PC-3 (cell line): ENCODE data around the gene CCNJL. TPM values are rescaled to one million over a fixed set of nuclear protein-coding genes. Genes with fewer than 3 reads are reported as not detected.

Experiments
- ATAC-seq: fragments of 200-7000 bp; cut with Tn5 transposase; 2 replicates; pipeline ENCODE4 v1.9.1; 2020; ENCODE audit warnings: mild to moderate bottlenecking, moderate library complexity
- BruUV-seq: library from RNA; stranded (reverse); fragments of 400-500 nt; replicated peaks from 2 replicates; lab custom pipeline; 2021; lab: Mats Ljungman, UMichigan
- CTCF ChIA-PET: fragments of 300-600 bp; sonication (Branson Sonifier 250); formaldehyde crosslinking; loops from one replicate; lab custom pipeline; 2022; ENCODE audit warnings: antibody characterized with exemption; lab: Charles Lee
- POLR2A ChIA-PET: fragments of 300-600 bp; sonication (Branson Sonifier 250); formaldehyde crosslinking; loops from one replicate; lab custom pipeline; 2022; ENCODE audit warnings: antibody characterized with exemption; ENCODE audit not compliant: unreplicated experiment; lab: Charles Lee
- DNase-seq: peaks from one replicate; pipeline ENCODE4 v3.0.0-alpha.2; 2015
- H2AFZ ChIP-seq: fragments of 300-600 bp; sonication (generic); 2 replicates; pipeline ENCODE4 v1.6.0; 2016; ENCODE audit warnings: antibody characterized with exemption, low read length
- H3F3A ChIP-seq: fragments of 300-600 bp; sonication (generic); one replicate; pipeline ENCODE4 v1.6.0; 2017; ENCODE audit warnings: antibody characterized with exemption, low read length, control low read depth, mild to moderate bottlenecking; ENCODE audit not compliant: unreplicated experiment
- H3K27ac ChIP-seq: fragments of 300-600 bp; sonication (generic); 2 replicates; pipeline ENCODE4 v1.5.1; 2016; ENCODE audit warnings: mild to moderate bottlenecking, low read length
- H3K27me3 ChIP-seq: fragments of 300-600 bp; sonication (generic); 2 replicates; pipeline ENCODE4 v1.6.1; 2016; ENCODE audit warnings: low read length, mixed read lengths
- H3K36me3 ChIP-seq: fragments of 300-600 bp; sonication (generic); 2 replicates; pipeline ENCODE4 v1.6.1; 2016; ENCODE audit warnings: low read depth, mixed run types, low read length, mixed read lengths
- H3K4me1 ChIP-seq: fragments of 300-600 bp; sonication (generic); 2 replicates; pipeline ENCODE4 v1.5.1; 2016; ENCODE audit warnings: low read length; ENCODE audit not compliant: insufficient read depth
- H3K4me2 ChIP-seq: fragments of 300-600 bp; sonication (generic); 2 replicates; pipeline ENCODE4 v1.6.0; 2016; ENCODE audit warnings: low read length
- H3K4me3 ChIP-seq: fragments of 300-600 bp; sonication (generic); 2 replicates; pipeline ENCODE4 v1.5.1; 2016; ENCODE audit warnings: mild to moderate bottlenecking, low read length, mixed read lengths
- H3K79me2 ChIP-seq: fragments of 300-600 bp; sonication (generic); 2 replicates; pipeline ENCODE4 v1.6.1; 2017; ENCODE audit warnings: low read length, mixed read lengths
- H3K9ac ChIP-seq: fragments of 300-600 bp; sonication (generic); 2 replicates; pipeline ENCODE4 v1.6.0; 2016; ENCODE audit warnings: mild to moderate bottlenecking, low read length
- H3K9me2 ChIP-seq: fragments of 300-600 bp; sonication (generic); replicated peaks from 2 replicates; pipeline ENCODE4 v1.6.1; 2016; ENCODE audit warnings: mixed run types, low read length, mixed read lengths
- H3K9me3 ChIP-seq: fragments of 300-600 bp; sonication (generic); 2 replicates; pipeline ENCODE4 v1.6.1; 2016; ENCODE audit warnings: low read length, mixed read lengths
- H4K20me1 ChIP-seq: fragments of 300-600 bp; sonication (generic); 2 replicates; pipeline ENCODE4 v1.6.1; 2016; ENCODE audit warnings: low read length, mixed read lengths
- CTCF ChIP-seq: fragments of 300-600 bp; sonication (generic); conservative IDR thresholded peaks from 2 replicates; pipeline ENCODE4 v1.5.1; 2017; ENCODE audit warnings: antibody characterized with exemption, low read depth, mild to moderate bottlenecking, low read length
- EZH2 ChIP-seq: fragments of 300-600 bp; sonication (generic); IDR thresholded peaks from one replicate; pipeline ENCODE4 v1.6.1; 2017; ENCODE audit warnings: antibody characterized with exemption, mild to moderate bottlenecking, low read length; ENCODE audit not compliant: unreplicated experiment
- EZH2phosphoT487 ChIP-seq: fragments of 300-600 bp; sonication (generic); IDR thresholded peaks from 2 replicates; pipeline ENCODE4 v1.6.1; 2018; ENCODE audit warnings: mild to moderate bottlenecking, antibody characterized with exemption, low read length, borderline replicate concordance
- intact Hi-C: fragments of 100-400 bp; cut with micrococcal nuclease; formaldehyde crosslinking; loops from 2 replicates; pipeline ENCODE4 v1.9.0; 2023
- total RNA-seq: library from RNA; depleted of rRNA; stranded (reverse); fragments of >200 nt; gene quantifications from 2 replicates; pipeline ENCODE4 v1.2.3, GENCODE V29; 2014

Gene CCNJL
- total RNA-seq, 1 experiment from 2014 or later, result 7.7 TPM

GRCh38 chr5:160286947-160287346 lies 25.4 kb downstream of the CCNJL start:
- POLR2A ChIA-PET, result no interaction called here

GRCh38 chr5:160285316-160285715 lies 27.0 kb downstream of the CCNJL start:
- Histone ChIP-seq H3F3A (no peaks in the 10 kb centered on the region), H3K4me1 (no peaks in the 10 kb centered on the region), H3K27me3 (no peaks in the 10 kb centered on the region), H3K4me3 (no peak overlapping the region), H3K9me3 (no peaks in the 10 kb centered on the region), H3K9me2 (no peaks in the 10 kb centered on the region), H3K4me2 (no peak overlapping the region), H4K20me1 (no peaks in the 10 kb centered on the region), H2AFZ (no peak overlapping the region), H3K9ac (no peak overlapping the region), H3K27ac (no peak overlapping the region), H3K36me3 (no peaks in the 10 kb centered on the region), H3K79me2 (no peaks in the 10 kb centered on the region)
- POLR2A ChIA-PET, result no interaction called here
- no peak for TF ChIP-seq EZH2
- BruUV-seq, result no TSS peak
- CTCF ChIA-PET, result no interaction called here
- no peak for DNase-seq
- intact Hi-C loops, result no loop called here
- no peak for ATAC-seq

More at GRCh38 chr5:160286947-160287346, 25.4 kb downstream of the CCNJL start:
- no peak overlapping the region for H3K4me3 ChIP-seq
- H3K36me3 ChIP-seq, result no peaks in the 10 kb centered on the region
- H3K9me3 ChIP-seq, result no peaks in the 10 kb centered on the region
- CTCF ChIA-PET, result no interaction called here
- no peaks in the 10 kb centered on the region for H3K4me1 ChIP-seq
- H2AFZ ChIP-seq, result no peak overlapping the region
- intact Hi-C loops, result no loop called here
- TF ChIP-seq CTCF (no peak), EZH2 (no peak), EZH2phosphoT487 (no peak)
- BruUV-seq, result no TSS peak
- no peak overlapping the region for H3K9ac ChIP-seq
- H3K27ac ChIP-seq, result no peak overlapping the region
- no peaks in the 10 kb centered on the region for H3K79me2 ChIP-seq
- H3K9me2 ChIP-seq, result no peaks in the 10 kb centered on the region
- no peaks in the 10 kb centered on the region for H4K20me1 ChIP-seq
- DNase-seq, result no peak
- H3K4me2 ChIP-seq, result no peak overlapping the region
- no peak for ATAC-seq
- no peaks in the 10 kb centered on the region for H3F3A ChIP-seq
- H3K27me3 ChIP-seq, result no peaks in the 10 kb centered on the region

- no peak for DNase-seq
- Histone ChIP-seq H3K27me3 (no peaks in the 10 kb centered on the region), H3K4me2 (no peak overlapping the region), H3K9ac (no peak overlapping the region), H3K9me2 (no peaks in the 10 kb centered on the region), H3K79me2 (no peaks in the 10 kb centered on the region), H3K27ac (no peak overlapping the region), H2AFZ (no peak overlapping the region), H3K4me1 (no peaks in the 10 kb centered on the region), H3K36me3 (no peaks in the 10 kb centered on the region), H3F3A (no peaks in the 10 kb centered on the region), H4K20me1 (no peaks in the 10 kb centered on the region), H3K9me3 (no peaks in the 10 kb centered on the region), H3K4me3 (no peak overlapping the region)
- BruUV-seq, result no TSS peak
- POLR2A ChIA-PET, result no interaction called here
- ATAC-seq, result no peak
- CTCF ChIA-PET, result no interaction called here
- TF ChIP-seq EZH2, result no peak
- TF ChIP-seq CTCF, result no peak
- no peak for TF ChIP-seq EZH2phosphoT487
- intact Hi-C loops, result no loop called here
Measured at GRCh38 chr5:160284291-160284873, 28.0 kb downstream of the CCNJL start.
